Gastroesophageal sphincter (tissue), 4 donors: ENCODE data around the gene MPO. TPM values are rescaled to one million over a fixed set of nuclear protein-coding genes. Genes with fewer than 3 reads are reported as not detected.

Source experiments
- ATAC-seq: fragments of 150-250 bp; one replicate; pipeline ENCODE4 v1.9.1; 2016; ENCODE audit warnings: mild to moderate bottlenecking, moderate library complexity
- H3K27ac ChIP-seq, 4 donors: fragments of 200-600 bp; sonication (generic) in 3 of 4; 1 replicate in 3 of 4; 2 replicates in 1 of 4; pipeline ENCODE4 v1.5.1; 2016 to 2019
- H3K27me3 ChIP-seq: fragments of 200-600 bp; sonication (generic); one replicate; pipeline ENCODE4 v1.5.1; 2019
- H3K36me3 ChIP-seq, 2 donors: fragments of 200-600 bp; sonication (generic); one replicate each; pipeline ENCODE4 v1.5.1; 2019; ENCODE audit warnings: control low read depth in 1 of 2
- H3K4me1 ChIP-seq, 3 donors: fragments of 200-600 bp; sonication (generic); 1 replicate in 2 of 3; 2 replicates in 1 of 3; pipeline ENCODE4 v1.5.1; 2016 to 2019; ENCODE audit warnings: control low read depth in 2 of 3
- H3K4me3 ChIP-seq, 2 donors: fragments of 200-600 bp; sonication (generic); one replicate each; pipeline ENCODE4 v1.5.1; 2019; ENCODE audit warnings: mild to moderate bottlenecking in 1 of 2, moderate library complexity in 1 of 2
- H3K9me3 ChIP-seq, 3 donors: fragments of 200-600 bp; sonication (generic); one replicate each; pipeline ENCODE4 v1.5.1; 2017 to 2019; ENCODE audit warnings: control low read depth in 2 of 3
- EP300 ChIP-seq: sonication (generic); formaldehyde crosslinking; IDR thresholded peaks from one replicate; pipeline ENCODE4 v1.6.1; 2017; ENCODE audit warnings: antibody characterized with exemption, mild to moderate bottlenecking
- POLR2A ChIP-seq, 2 donors: fragments of 450-650 bp; IDR thresholded peaks; one replicate each; pipeline ENCODE4 v1.6.1; 2017; ENCODE audit warnings: antibody characterized with exemption in 2 of 2, mild to moderate bottlenecking in 2 of 2, moderate library complexity in 1 of 2
- POLR2AphosphoS5 ChIP-seq: sonication (generic); formaldehyde crosslinking; IDR thresholded peaks from one replicate; pipeline ENCODE4 v1.6.1; 2017; ENCODE audit warnings: antibody characterized with exemption
- WGBS, 2 donors: methylation state at CpG; one replicate each; pipeline ENCODE4 v1.1.5; 2018; ENCODE audit warnings: low coverage in 1 of 2; 5-methylcytosine and 5-hydroxymethylcytosine counted together
- total RNA-seq, 4 donors: library from RNA; depleted of rRNA; stranded (reverse); fragments of >200 nt; gene quantifications; one replicate each; pipeline ENCODE4 v1.1.0, GENCODE V29; 2016
- TF ChIP-seq, protein P1 (sequence below), 4 experiments: fragments of 200-600 bp in 2 of 4; fragments of 450-650 bp in 2 of 4; sonication (generic) in 1 of 4; IDR thresholded peaks; one replicate each; pipeline ENCODE4 v1.5.1; 2017 to 2019; ENCODE audit warnings: antibody characterized with exemption in 4 of 4, mild to moderate bottlenecking in 2 of 4, moderate library complexity in 2 of 4

Gene MPO
- total RNA-seq, 4 donors from 2014 or later: 1.6 TPM; not detected in 3

DNA sequence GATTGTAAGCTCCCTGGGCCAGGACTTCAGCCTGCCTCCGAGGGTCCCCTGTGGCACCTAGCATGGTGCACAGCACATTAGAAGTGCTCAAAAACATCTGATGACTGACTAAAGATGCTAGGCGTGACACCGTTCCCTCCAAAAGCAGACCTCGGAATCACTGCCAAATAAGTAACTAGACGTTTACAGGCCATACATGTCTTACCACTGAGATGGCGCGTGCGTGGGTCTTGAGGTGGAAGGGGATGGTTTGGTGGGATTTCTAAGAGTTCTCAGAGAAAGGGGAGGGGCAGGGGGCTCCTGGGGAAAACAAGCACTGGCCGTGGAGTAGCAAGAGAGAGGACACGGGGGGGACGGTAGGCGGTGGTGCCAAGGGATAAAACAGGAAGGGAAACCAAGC lies 12.4 kb downstream of the MPO start:
- Histone ChIP-seq H3K4me1 (no peaks in the 10 kb centered on the region), H3K4me3 (no peak overlapping the region), H3K27ac (no peak overlapping the region), H3K9me3 (no peaks in the 10 kb centered on the region), H3K27me3 (peaks cover 60% of the 10 kb centered on the region), H3K36me3 (no peaks in the 10 kb centered on the region)
- WGBS, 2 donors: 66 to 83% methylated on average over 4 to 6 of the region's 12 CpGs
- no peak for ATAC-seq
- no peak for TF ChIP-seq POLR2AphosphoS5
- TF ChIP-seq, protein P1, sequence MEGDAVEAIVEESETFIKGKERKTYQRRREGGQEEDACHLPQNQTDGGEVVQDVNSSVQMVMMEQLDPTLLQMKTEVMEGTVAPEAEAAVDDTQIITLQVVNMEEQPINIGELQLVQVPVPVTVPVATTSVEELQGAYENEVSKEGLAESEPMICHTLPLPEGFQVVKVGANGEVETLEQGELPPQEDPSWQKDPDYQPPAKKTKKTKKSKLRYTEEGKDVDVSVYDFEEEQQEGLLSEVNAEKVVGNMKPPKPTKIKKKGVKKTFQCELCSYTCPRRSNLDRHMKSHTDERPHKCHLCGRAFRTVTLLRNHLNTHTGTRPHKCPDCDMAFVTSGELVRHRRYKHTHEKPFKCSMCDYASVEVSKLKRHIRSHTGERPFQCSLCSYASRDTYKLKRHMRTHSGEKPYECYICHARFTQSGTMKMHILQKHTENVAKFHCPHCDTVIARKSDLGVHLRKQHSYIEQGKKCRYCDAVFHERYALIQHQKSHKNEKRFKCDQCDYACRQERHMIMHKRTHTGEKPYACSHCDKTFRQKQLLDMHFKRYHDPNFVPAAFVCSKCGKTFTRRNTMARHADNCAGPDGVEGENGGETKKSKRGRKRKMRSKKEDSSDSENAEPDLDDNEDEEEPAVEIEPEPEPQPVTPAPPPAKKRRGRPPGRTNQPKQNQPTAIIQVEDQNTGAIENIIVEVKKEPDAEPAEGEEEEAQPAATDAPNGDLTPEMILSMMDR (IDR thresholded peaks at IDR 0.05): no peak
- TF ChIP-seq EP300: no peak
- TF ChIP-seq POLR2A (IDR thresholded peaks at IDR 0.05): no peak

DNA sequence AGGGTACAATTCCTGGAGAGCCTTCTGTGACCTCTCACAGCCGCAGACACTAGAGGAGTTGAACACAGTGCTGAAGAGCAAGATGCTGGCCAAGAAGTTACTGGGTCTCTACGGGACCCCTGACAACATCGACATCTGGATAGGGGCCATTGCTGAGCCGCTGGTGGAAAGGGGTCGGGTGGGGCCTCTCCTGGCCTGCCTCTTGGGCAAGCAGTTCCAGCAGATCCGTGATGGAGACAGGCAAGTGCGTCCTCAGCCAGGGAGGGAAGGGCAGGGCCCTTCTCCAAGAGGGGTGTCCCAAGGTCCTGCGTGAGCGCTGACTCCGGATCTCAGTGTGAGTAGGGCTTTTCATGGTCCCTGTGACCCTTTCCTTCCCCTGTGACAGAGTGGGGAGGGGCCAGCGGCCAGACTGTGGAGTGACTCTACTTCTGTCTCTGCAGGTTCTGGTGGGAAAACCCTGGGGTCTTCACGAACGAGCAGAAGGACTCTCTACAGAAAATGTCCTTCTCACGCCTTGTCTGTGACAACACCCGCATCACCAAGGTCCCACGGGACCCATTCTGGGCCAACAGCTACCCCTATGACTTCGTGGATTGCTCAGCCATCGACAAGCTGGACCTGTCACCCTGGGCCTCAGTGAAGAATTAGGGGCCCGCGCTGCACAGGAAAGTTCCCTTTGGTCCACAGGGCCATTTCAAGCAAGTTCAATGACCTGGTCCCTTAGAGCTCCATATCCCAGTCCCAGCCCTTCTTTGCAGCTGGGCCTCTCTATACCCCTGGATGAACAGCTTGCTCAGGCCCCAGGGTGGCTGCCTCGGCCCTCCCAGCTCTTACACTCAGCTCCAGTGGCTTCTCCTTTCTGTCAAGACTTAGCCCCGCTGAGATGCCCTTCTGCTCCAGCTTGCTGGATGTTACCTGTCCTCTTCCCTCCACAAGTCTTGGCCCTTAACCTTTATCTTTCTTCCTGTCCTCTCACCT lies 13.1 kb downstream of the MPO start:
- H3K27ac ChIP-seq: no peak overlapping the region
- ATAC-seq: no peak
- H3K4me3 ChIP-seq: no peak overlapping the region
- H3K9me3 ChIP-seq: no peaks in the 10 kb centered on the region
- no peak for TF ChIP-seq POLR2AphosphoS5
- TF ChIP-seq EP300: no peak
- TF ChIP-seq, protein P1 (IDR thresholded peaks at IDR 0.05): no peak
- TF ChIP-seq POLR2A (IDR thresholded peaks at IDR 0.05): no peak
- H3K27me3 ChIP-seq: peaks cover 67% of the 10 kb centered on the region
- 82 to 88% methylated on average over 2 to 7 of the region's 22 CpGs for WGBS, 2 donors
- no peaks in the 10 kb centered on the region for H3K4me1 ChIP-seq
- no peaks in the 10 kb centered on the region for H3K36me3 ChIP-seq

- no peak for ATAC-seq
- no peak overlapping the region for H3K4me3 ChIP-seq
- H3K27me3 ChIP-seq: peaks cover 73% of the 10 kb centered on the region
- H3K9me3 ChIP-seq: no peaks in the 10 kb centered on the region
- no peak overlapping the region for H3K27ac ChIP-seq
- TF ChIP-seq POLR2A (IDR thresholded peaks at IDR 0.05): no peak
- TF ChIP-seq EP300: no peak
- TF ChIP-seq, protein P1 (IDR thresholded peaks at IDR 0.05): no peak
- TF ChIP-seq POLR2AphosphoS5: no peak
- no peaks in the 10 kb centered on the region for H3K4me1 ChIP-seq
- H3K36me3 ChIP-seq: no peaks in the 10 kb centered on the region
- WGBS, 2 donors: 93 to 100% methylated on average over 3 to 6 of the region's 7 CpGs
These were observed 14.5 kb downstream of the MPO start for GRCh38 chr17:58265902-58266875.

DNA sequence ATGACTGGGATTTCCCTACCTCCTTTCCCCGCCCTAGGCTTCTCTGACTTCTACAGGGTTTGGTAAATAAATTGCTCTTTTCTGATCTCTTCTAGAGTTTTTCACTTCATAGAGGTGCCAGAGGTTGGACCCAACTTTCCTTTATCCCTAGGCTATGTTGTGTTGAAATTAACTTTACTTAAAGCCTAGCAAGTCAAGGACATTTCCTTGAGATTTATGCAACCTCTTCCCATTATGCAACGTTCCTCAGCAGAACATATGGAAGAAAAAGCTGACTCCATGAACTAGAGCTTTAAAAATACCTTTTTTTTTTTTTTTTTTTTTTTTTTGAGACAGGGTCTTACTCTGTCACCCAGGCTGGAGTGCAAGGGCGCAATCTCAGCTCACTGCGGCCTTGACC lies 15.5 kb downstream of the MPO start:
- peaks cover 74% of the 10 kb centered on the region for H3K27me3 ChIP-seq
- H3K9me3 ChIP-seq: no peaks in the 10 kb centered on the region
- no peak overlapping the region for H3K27ac ChIP-seq
- H3K36me3 ChIP-seq: no peaks in the 10 kb centered on the region
- no peak for ATAC-seq
- no peak overlapping the region for H3K4me3 ChIP-seq
- 66 to 84% methylated on average over 3 to 4 of the region's 4 CpGs for WGBS, 2 donors
- TF ChIP-seq, protein P1 (IDR thresholded peaks at IDR 0.05): no peak
- no peaks in the 10 kb centered on the region for H3K4me1 ChIP-seq
